ENCODE measurements around the gene ZNF76.

ZNF76 gene

GRCh38 chr6:35296931-35297600 lies 37.5 kb downstream of the ZNF76 start:
- Histone ChIP-seq H3K9me3 (no peaks in the 10 kb centered on the region), H3K4me1 (no peaks in the 10 kb centered on the region), H3K27me3 (no peaks in the 10 kb centered on the region), H3K36me3 (no peaks in the 10 kb centered on the region; the same call in 1 of the 2 replicates), H3K4me3 (ENCODE audit: low read depth, low read length) (no peak overlapping the region)
- DNase-seq = no peak
- TF ChIP-seq, protein P1, sequence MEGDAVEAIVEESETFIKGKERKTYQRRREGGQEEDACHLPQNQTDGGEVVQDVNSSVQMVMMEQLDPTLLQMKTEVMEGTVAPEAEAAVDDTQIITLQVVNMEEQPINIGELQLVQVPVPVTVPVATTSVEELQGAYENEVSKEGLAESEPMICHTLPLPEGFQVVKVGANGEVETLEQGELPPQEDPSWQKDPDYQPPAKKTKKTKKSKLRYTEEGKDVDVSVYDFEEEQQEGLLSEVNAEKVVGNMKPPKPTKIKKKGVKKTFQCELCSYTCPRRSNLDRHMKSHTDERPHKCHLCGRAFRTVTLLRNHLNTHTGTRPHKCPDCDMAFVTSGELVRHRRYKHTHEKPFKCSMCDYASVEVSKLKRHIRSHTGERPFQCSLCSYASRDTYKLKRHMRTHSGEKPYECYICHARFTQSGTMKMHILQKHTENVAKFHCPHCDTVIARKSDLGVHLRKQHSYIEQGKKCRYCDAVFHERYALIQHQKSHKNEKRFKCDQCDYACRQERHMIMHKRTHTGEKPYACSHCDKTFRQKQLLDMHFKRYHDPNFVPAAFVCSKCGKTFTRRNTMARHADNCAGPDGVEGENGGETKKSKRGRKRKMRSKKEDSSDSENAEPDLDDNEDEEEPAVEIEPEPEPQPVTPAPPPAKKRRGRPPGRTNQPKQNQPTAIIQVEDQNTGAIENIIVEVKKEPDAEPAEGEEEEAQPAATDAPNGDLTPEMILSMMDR (IDR thresholded peaks at IDR 0.05; ENCODE audit: low read depth, low read length) = no peak

DNA sequence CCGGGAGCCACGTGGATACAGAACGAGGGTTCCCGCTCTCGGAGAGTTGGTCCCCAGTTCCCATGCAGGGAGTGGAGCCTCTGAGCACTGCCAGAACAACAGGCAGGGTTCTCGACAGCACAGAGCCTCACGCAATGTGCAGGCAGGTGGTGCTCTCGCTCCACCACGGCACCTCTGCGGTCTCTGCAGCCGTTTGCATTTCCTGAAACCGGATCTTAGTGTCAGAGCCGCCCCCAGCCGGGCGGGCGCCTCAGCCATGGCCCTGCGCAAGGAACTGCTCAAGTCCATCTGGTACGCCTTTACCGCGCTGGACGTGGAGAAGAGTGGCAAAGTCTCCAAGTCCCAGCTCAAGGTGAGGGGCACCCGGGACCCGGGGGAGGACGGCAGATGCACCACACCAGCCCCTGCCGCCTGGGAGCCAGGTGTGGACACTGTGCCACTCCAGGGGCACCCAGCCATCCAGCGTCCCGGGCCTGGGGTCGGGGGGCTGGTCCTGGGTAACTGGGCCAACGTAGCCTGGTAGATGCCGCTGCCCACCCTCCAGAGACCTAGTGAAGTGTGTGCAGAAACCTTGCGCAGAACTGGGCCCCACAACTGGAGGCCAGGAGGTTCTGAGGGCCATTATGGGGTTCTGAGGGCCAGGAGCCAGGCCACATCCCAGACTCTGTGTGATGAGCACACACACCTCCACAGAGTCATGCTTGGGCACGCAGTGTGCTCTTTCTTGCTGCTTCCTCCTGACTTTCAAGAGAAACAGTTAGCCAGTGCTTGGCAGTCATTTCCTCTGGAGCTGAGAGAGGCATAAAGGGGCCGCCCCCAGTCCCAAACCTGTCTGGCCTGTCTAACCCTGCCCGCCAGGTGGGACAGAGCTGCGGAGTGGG lies 38.3 kb downstream of the ZNF76 start, which contains the start of gene DEF6:
Gene DEF6 (plus strand): TSS at position 218 of the 881 bp plus-strand sequence. CDS start 39 bp downstream, at position 257.
- H3K9me3 ChIP-seq = no peaks in the 10 kb centered on the region
- H3K27me3 ChIP-seq = no peaks in the 10 kb centered on the region
- peak; percentile 83 for DNase-seq
- peak within 1 kb of the TSS; percentile 45 for H3K4me3 ChIP-seq (ENCODE audit: low read depth, low read length)
- no peaks in the 10 kb centered on the region for H3K4me1 ChIP-seq
- H3K36me3 ChIP-seq = no peaks in the 10 kb centered on the region; the same call in 1 of the 2 replicates
- TF ChIP-seq, protein P1 (IDR thresholded peaks at IDR 0.05; ENCODE audit: low read depth, low read length) = peak; percentile 85

GRCh38 chr6:35298625-35299140 lies 39.1 kb downstream of the ZNF76 start:
- Histone ChIP-seq H3K4me3 (ENCODE audit: low read depth, low read length) (no peak overlapping the region), H3K27me3 (no peaks in the 10 kb centered on the region), H3K36me3 (no peaks in the 10 kb centered on the region; the same call in 1 of the 2 replicates), H3K4me1 (no peaks in the 10 kb centered on the region), H3K9me3 (no peaks in the 10 kb centered on the region)
- no peak for DNase-seq
- TF ChIP-seq, protein P1 (IDR thresholded peaks at IDR 0.05; ENCODE audit: low read depth, low read length) = no peak

DNA sequence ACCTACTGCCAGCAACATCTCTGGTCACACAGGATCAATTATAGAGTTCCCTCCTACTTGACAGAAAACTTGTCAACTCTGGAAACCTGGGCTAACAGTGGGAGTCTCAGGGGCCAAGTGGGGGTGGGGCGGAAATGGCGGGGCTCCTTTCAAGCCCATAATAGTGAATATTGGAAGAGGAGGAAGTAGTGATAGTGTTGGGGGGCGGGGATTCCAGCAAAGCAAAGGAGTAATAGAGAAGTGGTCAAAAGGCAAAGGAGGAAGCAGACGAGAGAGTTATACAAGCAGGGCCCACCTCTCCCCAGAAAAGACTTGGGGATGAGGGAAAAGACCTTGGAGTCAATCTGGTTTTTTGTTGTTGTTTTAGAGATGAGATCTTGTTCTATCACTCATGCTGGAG lies 40.1 kb downstream of the ZNF76 start:
- H3K9me3 ChIP-seq = no peaks in the 10 kb centered on the region
- no peak overlapping the region for H3K4me3 ChIP-seq (ENCODE audit: low read depth, low read length)
- no peaks in the 10 kb centered on the region; the same call in 1 of the 2 replicates for H3K36me3 ChIP-seq
- no peaks in the 10 kb centered on the region for H3K4me1 ChIP-seq
- no peaks in the 10 kb centered on the region for H3K27me3 ChIP-seq
- TF ChIP-seq, protein P1 (IDR thresholded peaks at IDR 0.05; ENCODE audit: low read depth, low read length) = no peak
- no peak for DNase-seq

- Histone ChIP-seq H3K27me3 (no peaks in the 10 kb centered on the region), H3K4me1 (no peaks in the 10 kb centered on the region), H3K4me3 (ENCODE audit: low read depth, low read length) (no peak overlapping the region), H3K9me3 (no peaks in the 10 kb centered on the region), H3K36me3 (no peaks in the 10 kb centered on the region)
- DNase-seq = no peak
- TF ChIP-seq, protein P1 (IDR thresholded peaks at IDR 0.05; ENCODE audit: low read depth, low read length) = no peak
Measured at GRCh38 chr6:35300848-35301247, 41.3 kb downstream of the ZNF76 start.
